ENCODE results near the gene ADRA2B. TPM values are rescaled to one million over a fixed set of nuclear protein-coding genes. Genes with fewer than 3 reads are reported as not detected.

ADRA2B gene
- total RNA-seq, 1 experiment from 2014 or later = not detected

- no TSS peak for BruUV-seq (replicated peaks)
- POLR2A ChIA-PET (ENCODE audit: low non-redundant PET) = no interaction called here
- Histone ChIP-seq H3K27me3 (replicated peaks; ENCODE audit: insufficient read depth, low read depth, low read length, poor library complexity) (peaks cover 3% of the 10 kb centered on the region), H3K9me3 (ENCODE audit: low read depth, low read length, poor library complexity, severe bottlenecking) (no peaks in the 10 kb centered on the region), H3K27ac (ENCODE audit: low read depth, low read length, poor library complexity, severe bottlenecking) (no peak overlapping the region), H3K4me1 (ENCODE audit: insufficient read depth, low read length, poor library complexity, severe bottlenecking) (no peaks in the 10 kb centered on the region), H3K4me3 (ENCODE audit: low read depth, low read length, poor library complexity, severe bottlenecking) (no peak overlapping the region), H3K36me3 (ENCODE audit: insufficient read depth, low read length, poor library complexity, severe bottlenecking) (no peaks in the 10 kb centered on the region)
- DNase-seq (ENCODE audit: low spot score) = no peak
- no peak for TF ChIP-seq EZH2 (IDR thresholded peaks at IDR 0.05; ENCODE audit: borderline replicate concordance, low read depth, low read length, poor library complexity, severe bottlenecking)
- no peak for TF ChIP-seq CTCF (conservative IDR thresholded peaks at IDR 0.05; ENCODE audit: low read depth, low read length)
- intact Hi-C loops (cut with micrococcal nuclease; ENCODE audit: unreplicated experiment) = no loop called here
- CTCF ChIA-PET = no interaction called here
Observed at GRCh38 chr2:96128456-96128855, 12.1 kb upstream of the ADRA2B start.

DNA sequence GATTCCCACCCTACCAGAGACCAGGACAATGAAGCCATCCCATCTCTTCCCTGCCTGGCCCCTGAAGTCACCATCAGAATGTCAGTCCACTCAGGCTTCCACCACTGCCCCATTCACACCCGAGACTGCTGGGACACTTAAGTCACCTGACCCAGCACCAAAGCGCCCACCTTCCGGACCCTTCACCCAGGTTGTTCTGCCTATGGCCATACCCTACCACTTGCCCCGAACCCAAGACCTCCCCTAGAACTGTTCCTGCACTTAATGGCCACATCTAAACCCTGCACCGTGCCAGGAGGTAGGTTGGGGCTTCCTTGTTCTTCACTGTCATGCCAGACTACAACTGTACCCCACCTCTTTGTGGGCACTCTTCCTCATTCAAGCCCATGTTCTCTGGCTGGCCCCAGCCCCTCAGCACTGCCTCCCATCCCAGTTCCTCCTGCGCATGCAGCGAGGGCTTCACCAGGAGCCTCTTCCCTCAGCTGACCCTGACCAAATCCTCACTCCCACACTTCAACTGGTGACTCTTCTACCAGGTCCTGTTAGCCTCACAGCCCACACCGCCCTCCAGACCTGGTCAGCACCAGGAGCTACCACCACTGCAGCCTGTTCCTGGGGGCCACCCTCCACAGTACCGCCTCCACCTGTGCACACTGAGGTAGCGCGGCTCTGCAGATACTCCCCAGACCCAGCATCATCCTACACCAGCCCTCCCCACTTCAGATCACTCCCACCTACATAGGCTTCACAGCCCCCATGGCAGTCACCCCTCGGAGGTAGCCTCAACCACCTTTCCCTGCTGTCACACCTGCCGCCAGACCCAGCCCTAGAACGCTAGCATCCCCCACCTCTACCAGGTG is 8.3 kb upstream of the ADRA2B start:
- BruUV-seq (replicated peaks) = no TSS peak
- Histone ChIP-seq H3K4me1 (ENCODE audit: insufficient read depth, low read length, poor library complexity, severe bottlenecking) (no peaks in the 10 kb centered on the region), H3K4me3 (ENCODE audit: low read depth, low read length, poor library complexity, severe bottlenecking) (no peak overlapping the region), H3K36me3 (ENCODE audit: insufficient read depth, low read length, poor library complexity, severe bottlenecking) (no peaks in the 10 kb centered on the region), H3K9me3 (ENCODE audit: low read depth, low read length, poor library complexity, severe bottlenecking) (no peaks in the 10 kb centered on the region), H3K27ac (ENCODE audit: low read depth, low read length, poor library complexity, severe bottlenecking) (no peak overlapping the region), H3K27me3 (replicated peaks; ENCODE audit: insufficient read depth, low read depth, low read length, poor library complexity) (peaks cover 6% of the 10 kb centered on the region)
- intact Hi-C loops (cut with micrococcal nuclease; ENCODE audit: unreplicated experiment) = no loop called here
- ChIA-PET POLR2A (ENCODE audit: low non-redundant PET) (no interaction called here), CTCF (no interaction called here)
- TF ChIP-seq EZH2 (IDR thresholded peaks at IDR 0.05; ENCODE audit: borderline replicate concordance, low read depth, low read length, poor library complexity, severe bottlenecking) = no peak
- TF ChIP-seq CTCF (conservative IDR thresholded peaks at IDR 0.05; ENCODE audit: low read depth, low read length) = no peak
- DNase-seq (ENCODE audit: low spot score) = no peak

- ChIA-PET CTCF (no interaction called here), POLR2A (ENCODE audit: low non-redundant PET) (no interaction called here)
- H3K9me3 ChIP-seq (ENCODE audit: low read depth, low read length, poor library complexity, severe bottlenecking) = no peaks in the 10 kb centered on the region
- H3K4me3 ChIP-seq (ENCODE audit: low read depth, low read length, poor library complexity, severe bottlenecking) = no peak overlapping the region
- no peaks in the 10 kb centered on the region for H3K4me1 ChIP-seq (ENCODE audit: insufficient read depth, low read length, poor library complexity, severe bottlenecking)
- intact Hi-C loops (cut with micrococcal nuclease; ENCODE audit: unreplicated experiment) = no loop called here
- no peak overlapping the region for H3K27ac ChIP-seq (ENCODE audit: low read depth, low read length, poor library complexity, severe bottlenecking)
- TF ChIP-seq CTCF (conservative IDR thresholded peaks at IDR 0.05; ENCODE audit: low read depth, low read length) (no peak), EZH2 (IDR thresholded peaks at IDR 0.05; ENCODE audit: borderline replicate concordance, low read depth, low read length, poor library complexity, severe bottlenecking) (no peak)
- no TSS peak for BruUV-seq (replicated peaks)
- H3K36me3 ChIP-seq (ENCODE audit: insufficient read depth, low read length, poor library complexity, severe bottlenecking) = no peaks in the 10 kb centered on the region
- H3K27me3 ChIP-seq (replicated peaks; ENCODE audit: insufficient read depth, low read depth, low read length, poor library complexity) = peaks cover 3% of the 10 kb centered on the region
- DNase-seq (ENCODE audit: low spot score) = no peak
Observed at GRCh38 chr2:96123936-96124335, 7.6 kb upstream of the ADRA2B start.
